ENCODE measurements around the gene DTNB.

The DTNB gene

DNA sequence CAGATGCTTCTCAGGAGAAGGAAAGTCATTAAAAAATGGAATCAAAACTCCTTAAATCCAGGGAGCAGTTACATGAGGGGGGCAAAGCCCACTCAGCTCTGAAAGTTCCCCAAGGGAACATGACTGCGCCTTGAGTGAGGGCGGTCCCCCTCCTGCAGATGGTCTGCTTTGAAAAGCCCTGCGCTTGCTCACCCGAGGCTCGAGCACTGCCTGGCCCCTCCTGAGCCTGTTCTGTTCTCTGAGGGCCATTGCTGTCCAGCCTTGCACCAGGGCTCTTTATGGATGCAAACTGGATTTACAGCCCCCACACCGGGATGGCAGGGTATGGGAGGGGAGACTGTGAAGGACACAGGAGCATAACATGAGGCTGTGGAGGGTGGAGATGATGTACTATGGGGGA is 293.8 kb downstream of the DTNB start:
- DNase-seq, result no peak

DNA sequence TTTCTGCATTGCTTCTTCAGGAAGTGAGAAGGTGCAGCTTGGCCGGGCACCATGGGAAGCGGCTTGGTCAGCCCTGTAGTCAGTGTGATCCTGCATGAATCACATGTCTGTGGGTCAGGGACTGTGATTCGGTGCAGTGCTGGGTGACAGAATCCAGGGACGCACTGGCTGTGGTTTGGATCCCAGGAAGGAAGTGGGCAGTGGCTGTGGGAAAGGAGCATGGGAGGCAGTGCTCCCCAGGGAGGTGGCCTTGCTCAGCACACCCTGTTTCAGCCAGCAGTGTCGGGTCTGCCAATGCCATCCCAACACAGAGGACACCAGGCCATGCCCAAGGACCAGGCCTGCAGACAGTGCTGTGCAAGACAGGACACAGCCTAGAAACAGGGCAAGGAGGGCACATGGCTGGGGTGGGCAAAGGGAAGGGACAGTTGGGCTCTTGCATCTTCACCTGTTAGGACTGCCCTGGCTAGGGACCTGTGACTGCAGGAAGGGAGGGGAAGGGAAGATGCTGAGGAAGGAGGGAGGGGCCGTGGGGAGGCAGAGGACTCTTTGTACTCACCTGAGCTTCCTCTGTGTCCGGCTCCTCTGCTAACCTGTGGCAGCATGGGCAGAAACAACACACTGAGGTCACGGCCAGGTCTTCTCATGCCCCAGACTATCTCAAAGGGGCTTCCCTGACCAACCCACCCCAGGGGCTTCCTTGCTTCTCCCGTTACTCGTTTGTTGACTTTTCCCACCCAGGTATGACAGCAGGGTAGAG is 294.5 kb downstream of the DTNB start:
- no peak for DNase-seq

DNA sequence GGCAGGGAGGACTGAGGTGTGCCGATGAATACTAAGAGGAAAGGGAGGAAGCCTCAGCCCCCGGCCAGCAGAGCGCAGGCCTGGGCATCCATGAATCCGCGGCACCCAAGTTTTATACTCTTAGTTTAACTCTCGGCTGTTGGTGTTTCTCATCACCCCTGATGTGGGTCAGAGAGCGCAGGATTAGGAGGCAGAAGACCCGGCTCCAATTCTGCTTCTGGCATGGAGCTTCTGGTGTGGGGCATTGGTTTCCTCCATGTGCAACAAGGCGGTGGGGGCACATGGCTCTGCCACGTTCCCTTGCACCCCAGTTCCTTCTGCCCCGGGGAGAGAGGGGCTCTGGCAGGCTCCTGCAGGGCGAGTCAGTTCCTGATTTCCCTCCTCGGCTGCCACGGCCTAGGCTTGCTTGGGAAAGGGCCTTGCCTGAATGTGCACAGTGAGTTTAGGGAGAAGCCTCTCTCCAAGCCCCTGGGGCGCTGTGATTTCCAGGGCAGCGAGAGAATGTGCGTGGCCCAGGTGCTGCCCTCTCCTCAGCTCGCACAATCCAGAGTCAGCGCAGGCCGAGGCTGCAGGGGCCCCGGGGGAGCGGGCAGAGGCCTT is 295.5 kb downstream of the DTNB start:
- no peak for DNase-seq

DNA sequence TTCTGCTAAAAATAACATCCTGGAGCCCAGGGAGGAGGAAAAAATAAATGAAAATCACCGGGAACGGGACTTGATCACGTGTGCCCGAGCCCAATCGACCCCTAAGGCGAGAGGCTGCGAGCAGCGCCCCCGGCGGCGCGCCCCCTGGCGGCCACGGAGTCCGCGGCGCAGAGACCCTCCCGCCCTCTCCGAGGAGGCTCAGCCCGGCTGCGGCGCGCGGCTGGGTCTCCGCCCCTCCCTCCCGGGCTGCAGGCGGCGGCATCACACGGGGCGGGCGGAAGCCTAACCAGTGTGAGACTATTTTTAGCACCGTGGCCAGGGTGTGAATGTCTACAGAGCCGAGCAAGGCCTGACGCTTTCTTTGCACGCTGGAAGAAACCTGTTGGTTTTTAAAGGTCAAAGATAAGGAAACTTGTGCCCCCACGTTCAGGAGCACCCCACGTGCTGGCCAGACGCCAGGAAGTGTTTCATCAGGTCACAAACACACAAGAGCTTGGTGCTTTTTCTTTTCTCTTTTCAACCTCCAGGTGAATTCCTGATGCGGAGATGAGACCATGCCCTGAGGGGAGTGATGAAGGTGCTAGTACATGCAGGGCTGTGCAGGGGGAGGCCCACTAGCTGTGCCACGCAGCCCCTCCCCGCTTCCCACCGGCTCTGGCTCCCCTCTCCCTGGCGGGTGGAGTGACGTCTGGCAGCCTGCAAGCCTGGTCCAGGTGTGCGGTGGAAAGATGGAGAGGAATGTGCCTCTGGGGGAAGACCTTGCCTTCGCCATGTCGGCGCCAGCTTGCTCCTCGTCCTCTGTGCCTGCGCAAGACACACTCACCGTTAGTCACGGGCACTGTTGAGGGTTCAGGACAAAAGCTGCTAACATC is 296.4 kb downstream of the DTNB start:
- peak; percentile 93 for DNase-seq

DNA sequence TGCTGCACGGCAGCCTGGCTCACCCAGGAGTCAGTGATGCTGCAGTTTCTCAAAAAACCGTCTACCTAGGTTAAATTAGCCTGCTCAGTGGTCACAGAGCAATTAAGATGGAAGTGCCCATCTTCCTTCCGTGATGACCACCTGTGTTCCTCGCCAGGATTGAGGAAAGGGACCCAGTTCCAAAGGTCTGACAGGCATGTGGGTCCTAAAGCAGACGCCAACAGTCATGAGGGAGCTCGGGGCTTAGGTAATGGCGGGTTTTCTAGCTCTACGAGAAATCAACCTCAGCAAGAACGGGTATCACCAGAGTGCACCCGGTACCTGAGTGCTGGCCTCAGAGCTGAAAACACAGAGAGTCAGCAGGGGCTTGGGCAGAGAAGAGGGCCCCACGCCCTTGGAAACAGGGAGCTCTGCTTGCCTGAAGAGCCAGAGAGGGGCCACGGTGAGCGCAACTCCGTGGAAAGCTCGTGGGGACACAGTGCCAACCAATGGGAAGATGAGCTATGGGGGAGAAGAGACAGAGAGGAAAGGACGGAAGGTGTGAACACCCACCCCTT is 297.3 kb downstream of the DTNB start:
- DNase-seq, result no peak

DNA sequence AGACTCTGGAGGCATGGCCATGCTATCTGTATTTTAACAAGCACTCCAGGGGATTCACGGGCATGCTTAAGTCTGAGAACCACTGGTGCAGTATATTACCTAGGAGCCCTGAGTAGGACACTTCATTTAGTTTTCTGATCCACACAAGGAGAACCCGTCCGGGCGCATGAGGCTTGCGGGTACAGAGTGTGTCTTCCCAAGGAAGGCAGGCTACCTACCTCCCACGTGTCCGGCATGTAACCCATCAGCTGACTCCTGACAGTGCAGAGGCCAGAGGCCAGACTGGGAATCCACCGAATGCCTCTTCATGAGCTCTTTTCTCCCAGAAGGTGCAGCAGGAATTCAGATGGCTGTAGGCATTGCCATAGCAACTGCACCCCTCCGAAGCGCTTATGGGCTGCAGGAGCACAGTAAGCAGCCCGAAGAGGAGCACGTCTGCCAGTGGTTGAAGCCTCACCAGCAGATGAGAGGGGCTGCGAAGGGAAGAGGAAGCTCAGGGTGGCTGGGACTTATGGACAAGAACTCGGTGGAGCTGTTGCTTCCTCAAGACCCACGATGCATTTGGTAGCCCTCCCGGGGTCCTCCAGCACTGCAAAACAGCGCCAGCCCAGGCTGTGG is 297.9 kb downstream of the DTNB start:
- no peak for DNase-seq

DNA sequence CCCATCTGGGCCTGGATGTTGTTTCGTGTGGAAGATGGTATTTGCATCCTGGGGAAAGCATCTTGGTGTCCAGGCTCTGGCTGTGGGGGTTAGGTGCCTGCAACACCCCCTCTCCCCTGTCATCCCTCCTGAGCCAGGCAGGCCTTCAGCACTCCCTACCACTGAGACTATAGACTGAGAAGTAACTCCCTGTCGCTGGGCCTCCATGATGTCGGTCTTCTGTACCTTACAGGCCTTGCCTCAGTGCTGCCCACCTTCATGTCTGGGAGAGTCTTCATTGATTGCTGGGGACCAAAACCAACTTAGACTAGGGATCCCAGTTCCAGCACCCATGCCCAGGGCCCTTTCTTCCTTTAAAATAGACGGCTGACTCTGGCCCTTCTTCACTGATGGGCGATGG is 298.6 kb downstream of the DTNB start:
- no peak for DNase-seq

DNA sequence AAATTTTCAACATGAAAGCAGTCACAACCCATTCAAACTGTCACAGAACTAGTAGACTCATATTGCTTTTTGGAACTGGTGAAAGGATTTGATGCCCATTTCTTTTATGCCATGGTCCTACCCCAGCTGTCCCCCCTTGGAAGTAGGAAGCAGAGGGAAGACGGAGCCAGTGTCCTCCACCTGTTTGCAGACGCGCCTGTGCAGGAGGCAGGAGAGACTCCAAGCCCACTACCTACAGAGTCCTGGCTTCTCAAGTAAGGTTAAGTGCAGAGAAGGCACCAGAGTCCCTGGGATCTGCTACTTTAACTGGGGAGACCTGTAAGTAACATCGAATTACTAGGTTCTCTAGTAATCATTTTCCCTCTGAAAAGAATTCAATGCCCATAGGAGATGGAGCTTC is 299.0 kb downstream of the DTNB start:
- DNase-seq, result no peak

DNA sequence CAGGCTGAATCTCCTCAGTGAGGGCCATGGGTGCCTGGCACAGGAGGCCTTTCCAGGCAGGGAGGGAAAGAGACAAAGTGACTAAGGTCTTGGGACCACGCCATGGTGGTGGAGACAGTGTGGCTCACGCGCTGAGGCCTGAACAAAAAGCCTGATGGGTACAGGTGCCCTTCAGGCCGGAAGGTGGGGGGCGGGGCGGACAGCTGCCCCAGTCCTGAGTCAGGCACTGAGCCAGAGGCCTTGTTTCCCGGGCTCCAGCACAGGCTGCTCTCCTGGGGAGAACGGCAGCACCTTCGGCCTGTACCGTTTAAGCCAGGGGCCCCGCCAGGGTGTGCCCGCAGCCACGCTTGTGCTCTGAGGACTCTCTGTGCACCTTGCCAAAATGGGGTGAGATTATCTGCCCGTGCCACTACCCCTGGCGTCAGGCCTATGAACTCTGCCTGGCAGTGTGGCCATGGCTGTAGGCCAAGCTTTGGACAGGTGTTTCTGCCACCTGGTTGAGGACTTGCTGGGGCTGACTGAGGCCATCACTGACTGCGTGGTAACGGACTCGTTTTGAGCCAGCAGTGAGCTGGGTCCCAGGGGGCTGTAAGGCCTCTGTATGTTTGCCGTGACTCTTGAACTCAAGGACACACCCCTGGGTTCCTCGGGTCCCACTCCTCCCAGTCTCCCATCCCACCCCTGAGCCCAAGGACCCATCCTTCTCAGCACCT is 300.0 kb downstream of the DTNB start:
- DNase-seq, result no peak

DNA sequence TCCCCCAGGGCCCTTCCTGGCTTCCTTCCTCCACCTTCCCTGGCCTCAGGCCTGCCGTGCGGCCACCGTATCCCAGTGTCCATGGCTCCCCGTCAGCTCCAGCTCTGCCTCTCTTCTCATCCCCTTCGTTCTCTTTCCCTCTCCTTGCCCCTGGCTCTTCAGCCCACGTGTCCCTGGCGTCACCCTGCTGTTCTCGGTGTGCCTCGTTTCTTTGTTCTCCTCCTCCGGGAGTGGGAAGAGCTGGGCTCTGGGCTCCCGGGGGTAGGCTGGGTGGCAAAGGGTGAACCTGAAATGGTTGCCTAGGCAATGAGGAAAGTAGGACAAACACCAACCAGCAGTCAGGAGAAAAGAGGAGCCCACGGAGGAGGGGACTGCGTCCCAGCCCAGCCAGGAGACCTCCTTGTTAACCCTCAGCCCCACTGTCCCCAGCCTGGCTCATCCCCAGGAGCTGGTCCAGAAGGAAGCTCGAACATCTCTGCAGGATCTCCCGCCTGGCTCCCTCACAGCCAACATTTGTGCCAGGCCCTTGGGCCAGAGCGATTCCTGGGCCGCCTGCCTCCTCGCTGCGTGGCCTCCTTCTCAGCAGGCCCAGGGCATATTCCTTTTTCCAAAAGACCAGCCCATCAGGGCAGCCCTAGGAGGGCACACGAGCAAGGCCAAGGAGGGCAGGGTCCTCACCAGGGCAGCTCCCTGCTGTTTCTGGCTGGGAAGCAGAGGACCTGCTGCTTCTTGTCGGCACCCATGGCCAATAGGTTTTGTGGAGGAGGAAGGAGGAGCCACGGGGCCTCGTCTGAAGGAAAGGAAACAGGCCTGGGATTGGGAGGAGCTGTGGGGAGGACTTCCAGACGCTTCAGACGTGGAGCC is 300.7 kb downstream of the DTNB start:
- DNase-seq, result no peak

DNA sequence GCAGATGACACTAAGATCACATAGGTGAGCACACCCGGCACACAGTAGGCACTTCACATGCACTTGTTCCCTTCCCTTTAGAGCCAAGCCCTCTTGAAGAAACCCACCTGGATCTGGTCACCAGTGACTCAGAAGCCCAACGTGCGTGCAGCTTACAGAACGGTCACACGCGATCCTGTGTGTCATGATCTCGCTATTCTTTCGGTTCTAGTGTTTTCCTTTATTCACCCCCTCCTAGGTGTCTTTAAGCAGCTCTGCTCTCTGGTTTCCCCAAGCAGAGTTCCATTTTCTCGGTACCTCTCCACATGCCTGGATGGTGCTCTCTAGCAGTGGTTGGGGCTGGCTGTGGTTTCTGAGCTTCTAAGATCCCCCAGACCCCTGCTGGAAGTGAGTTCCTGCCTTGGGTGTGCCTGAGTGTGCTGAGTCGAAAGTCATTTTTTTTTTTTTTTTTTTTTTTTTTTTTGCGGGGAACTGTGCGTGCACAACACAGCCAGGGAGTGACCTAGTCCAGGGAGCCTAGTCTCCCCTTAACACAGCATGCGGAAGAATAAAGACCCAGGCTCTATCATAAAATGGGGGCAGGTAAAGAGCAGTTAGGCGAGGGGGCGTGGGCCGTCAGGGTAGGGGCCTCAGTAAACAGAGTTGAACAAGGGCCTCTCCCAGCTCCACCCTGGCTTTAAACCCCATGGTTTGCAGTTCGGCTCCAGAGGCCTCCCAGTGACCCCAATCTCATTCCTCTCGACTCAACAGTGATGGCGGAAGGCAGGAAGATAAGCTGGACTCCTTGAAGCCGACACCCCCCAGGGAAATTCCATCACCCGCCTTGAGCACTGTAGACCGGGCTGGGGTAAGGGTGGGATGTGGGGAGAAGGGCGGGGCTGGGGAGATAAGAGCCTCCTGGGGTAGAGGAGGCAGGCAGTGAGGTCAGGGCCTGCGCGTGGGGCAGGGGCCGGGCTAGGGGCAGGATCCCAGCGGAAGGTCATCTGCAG is 301.8 kb downstream of the DTNB start:
- no peak for DNase-seq

DNA sequence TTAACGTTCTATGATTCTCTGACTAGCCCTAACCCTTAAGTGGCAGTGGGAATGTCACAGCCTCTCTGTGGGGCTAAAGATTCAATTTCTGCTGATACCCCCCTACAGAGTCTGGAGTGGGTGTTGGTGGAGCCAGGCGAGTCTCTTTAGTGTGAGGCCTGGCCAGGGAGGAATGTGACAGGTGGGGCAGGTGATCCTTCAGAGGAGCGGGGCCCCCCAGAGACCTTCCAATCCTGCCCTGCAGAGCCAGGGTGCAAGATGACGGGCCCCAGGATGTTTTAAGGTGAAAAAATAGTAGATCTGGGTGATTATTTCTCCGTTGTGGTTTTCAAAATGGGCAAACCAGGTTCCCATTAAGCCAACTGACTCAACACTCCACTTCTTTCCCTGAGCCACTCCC is 303.5 kb downstream of the DTNB start:
- no peak for DNase-seq

DNA sequence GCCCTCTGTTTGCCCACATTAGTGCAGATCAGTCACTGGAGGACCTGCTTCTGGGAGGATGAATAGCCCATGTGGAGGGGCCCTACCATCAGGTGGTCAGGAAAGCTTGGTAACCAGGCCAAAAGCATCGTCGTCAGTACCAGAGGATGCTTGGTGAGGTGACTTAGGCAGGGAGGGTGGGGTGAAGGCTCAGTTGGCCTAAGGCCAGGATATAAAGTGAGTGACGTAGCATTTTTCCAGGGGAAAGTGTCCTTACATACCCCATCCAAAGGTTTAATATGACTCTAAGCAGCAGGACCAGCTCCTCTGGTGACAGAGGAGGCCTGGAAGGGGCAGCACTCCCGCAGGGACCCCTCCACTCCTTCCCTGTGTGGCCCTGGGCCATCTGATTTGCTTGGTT is 303.9 kb downstream of the DTNB start:
- no peak for DNase-seq

DNA sequence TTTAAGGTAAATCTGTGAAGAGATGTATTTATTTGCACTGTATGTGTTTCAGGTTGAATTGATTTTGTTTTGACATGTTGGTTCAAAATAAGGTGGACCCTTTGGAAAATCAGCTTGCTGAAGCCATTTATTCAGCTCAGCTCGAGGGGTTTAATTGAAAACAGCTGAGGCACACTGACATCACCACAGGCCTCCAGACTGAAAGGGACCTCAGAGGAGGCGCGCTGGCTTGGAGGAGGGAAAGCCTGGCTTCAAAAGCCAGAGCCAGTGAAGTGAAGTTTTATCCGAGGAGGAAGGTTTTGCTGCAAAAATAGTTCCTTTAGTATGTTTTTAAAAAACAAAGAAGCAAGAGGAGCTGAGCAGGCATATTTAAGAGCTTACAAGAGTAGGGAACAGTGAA is 304.7 kb downstream of the DTNB start:
- DNase-seq, result no peak

DNA sequence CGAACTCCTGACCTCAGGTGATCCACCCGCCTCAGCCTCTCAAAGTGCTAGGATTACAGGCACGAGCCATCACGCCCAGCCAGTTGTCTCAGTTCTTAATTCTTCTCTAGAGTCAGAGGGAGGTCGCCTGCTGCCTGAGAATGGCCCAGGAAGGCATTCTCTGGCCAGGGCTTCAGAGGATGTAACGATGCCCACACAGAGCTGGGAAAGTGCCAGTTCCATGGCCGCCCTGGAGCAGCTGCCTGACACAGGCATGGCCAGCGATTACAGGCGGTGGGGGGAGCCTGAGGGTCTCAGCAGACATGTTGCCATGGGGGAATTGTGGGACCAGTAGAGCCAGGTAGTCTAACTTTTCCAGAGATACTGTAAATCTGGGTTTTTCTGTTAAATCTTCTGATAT is 306.1 kb downstream of the DTNB start:
- DNase-seq, result no peak

DNA sequence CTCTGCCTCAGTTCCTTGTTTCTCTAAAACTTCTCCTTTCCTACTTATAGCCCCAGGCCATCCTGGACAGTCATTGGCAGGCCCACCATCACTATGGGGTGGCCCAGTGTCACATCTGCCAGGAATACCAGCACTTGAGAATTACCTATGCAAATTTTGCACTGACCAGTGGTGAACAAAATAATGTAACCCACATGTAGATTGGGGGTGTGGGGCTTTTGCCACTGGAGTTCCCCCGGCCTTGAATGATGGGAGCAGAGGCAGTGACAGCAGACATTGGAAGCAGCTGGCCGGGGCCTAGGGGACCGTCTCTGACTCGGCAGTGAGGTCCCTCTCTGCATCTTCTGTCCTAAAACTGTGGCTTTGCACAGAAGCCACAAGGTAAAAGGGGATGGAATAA is 306.7 kb downstream of the DTNB start:
- DNase-seq, result no peak

DNA sequence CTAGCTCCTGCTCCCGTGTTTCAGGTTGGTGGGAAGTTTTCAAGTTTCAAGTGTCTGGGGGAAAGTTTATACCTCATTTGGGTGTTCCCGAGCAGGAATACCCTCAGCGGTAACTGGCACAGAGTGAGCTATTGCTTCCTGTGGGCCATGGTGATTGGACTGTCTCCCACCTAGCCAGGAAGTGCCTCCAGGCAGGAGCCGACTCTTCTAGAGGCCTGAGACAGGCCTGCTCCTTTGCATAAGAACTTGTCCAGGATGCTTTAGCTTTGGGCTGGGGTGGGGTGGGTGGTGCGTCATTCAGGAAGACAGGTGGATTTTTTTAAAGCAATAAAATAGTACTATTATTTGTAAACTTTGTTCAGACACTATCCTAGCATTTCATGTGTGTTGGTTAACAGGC is 308.1 kb downstream of the DTNB start:
- DNase-seq, result no peak

DNA sequence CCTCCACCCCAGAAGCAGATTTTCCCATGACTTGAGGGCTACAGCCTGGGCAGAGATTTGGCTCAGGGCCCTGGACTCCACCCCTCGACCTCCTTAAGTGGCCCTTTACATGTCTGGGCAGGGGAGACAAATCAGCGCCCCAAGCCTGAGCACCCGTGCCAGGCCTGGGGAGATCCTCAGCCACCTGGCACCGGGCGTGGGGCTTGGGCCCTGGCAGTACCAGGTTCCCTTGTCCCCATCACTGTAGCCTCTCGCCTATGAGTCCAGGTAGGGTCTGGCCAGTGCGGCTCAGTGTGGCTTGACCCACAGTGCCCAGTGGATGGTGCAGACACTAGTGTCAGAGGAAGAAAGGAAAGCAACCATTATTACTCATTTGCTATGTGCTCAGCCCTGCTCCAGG is 309.6 kb downstream of the DTNB start:
- DNase-seq, result no peak

DNA sequence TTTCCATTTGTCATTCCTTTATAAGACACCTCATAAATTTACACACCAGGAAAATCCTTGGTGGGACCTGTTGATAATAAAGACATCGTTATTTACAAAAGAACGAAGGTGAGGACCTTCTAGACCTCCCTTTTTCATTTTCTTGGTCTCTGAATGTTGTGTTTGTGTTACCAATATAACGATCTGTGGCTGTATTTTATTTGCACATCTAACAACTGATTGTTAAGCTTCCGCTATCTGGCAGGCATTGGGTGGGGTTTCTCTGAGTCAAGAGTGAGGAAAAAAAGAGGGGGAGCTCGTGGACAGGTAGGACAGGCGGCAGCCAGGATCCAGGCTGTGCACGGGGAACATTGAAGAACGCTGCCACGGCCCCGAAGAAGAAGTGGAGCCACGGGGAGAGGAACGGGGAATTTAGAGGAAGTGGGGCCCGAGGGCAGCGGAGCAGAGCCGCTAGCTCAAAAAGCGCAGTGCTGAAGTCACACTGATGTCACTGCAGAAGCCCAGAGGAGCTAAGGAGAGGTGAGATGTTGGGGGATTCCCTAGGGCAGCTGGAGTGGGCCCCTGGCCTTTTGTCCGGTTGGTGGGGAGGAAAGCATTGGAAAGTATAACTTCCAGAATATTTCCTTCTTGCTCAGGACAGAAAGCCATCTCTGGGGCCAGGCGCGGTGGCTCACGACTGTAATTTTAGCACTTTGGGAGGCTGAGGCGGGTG is 310.8 kb downstream of the DTNB start:
- peak; percentile 86 for DNase-seq

DNA sequence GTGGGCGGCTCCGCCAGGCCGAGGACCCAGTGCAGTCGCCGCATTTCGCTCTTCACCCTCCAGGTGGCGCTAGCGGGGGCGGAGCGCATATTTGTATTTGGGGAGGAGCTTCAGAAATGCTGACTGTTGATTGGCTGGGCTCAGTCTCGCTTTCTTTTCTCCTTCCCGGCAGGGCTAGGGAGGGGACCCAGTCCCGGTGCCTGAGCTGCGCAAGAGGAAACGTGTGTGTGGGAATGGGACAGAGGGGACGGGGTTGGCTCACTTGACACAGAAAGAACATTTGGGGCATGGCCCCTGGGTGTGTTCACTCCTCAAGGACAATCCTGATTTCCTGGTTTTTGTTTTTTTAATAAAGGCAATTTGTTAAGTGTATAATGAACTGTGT is 311.3 kb downstream of the DTNB start:
- peak; percentile 89 for DNase-seq
